ENCODE measurements around the gene CDHR2.

- TF ChIP-seq, protein P1, sequence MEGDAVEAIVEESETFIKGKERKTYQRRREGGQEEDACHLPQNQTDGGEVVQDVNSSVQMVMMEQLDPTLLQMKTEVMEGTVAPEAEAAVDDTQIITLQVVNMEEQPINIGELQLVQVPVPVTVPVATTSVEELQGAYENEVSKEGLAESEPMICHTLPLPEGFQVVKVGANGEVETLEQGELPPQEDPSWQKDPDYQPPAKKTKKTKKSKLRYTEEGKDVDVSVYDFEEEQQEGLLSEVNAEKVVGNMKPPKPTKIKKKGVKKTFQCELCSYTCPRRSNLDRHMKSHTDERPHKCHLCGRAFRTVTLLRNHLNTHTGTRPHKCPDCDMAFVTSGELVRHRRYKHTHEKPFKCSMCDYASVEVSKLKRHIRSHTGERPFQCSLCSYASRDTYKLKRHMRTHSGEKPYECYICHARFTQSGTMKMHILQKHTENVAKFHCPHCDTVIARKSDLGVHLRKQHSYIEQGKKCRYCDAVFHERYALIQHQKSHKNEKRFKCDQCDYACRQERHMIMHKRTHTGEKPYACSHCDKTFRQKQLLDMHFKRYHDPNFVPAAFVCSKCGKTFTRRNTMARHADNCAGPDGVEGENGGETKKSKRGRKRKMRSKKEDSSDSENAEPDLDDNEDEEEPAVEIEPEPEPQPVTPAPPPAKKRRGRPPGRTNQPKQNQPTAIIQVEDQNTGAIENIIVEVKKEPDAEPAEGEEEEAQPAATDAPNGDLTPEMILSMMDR (IDR thresholded peaks at IDR 0.05): no peak
- no peak for TF ChIP-seq POLR2A (IDR thresholded peaks at IDR 0.05)
Measured at GRCh38 chr5:176614805-176615478, 65.8 kb downstream of the CDHR2 start.
